Ascending aorta (tissue), 2 donors: ENCODE measurements around the gene BAIAP2L2. TPM values are rescaled to one million over a fixed set of nuclear protein-coding genes. Genes with fewer than 3 reads are reported as not detected.

ENCODE experiments used
- DNase-seq, 2 donors: peaks; one replicate each; pipeline ENCODE4 v3.0.0-alpha.2; 2019; ENCODE audit warnings: low spot score in 2 of 2
- H3K27ac ChIP-seq, 2 donors: fragments of 200-600 bp; sonication (generic); one replicate each; pipeline ENCODE4 v1.5.1; 2016 to 2017; ENCODE audit warnings: mild to moderate bottlenecking in 1 of 2
- H3K27me3 ChIP-seq: fragments of 200-600 bp; sonication (generic); one replicate; pipeline ENCODE4 v1.5.1; 2017
- H3K36me3 ChIP-seq, 2 donors: fragments of 200-600 bp; sonication (generic); one replicate each; pipeline ENCODE4 v1.5.1; 2016
- H3K4me1 ChIP-seq, 2 donors: fragments of 200-600 bp; sonication (generic); one replicate each; pipeline ENCODE4 v1.5.1; 2016 to 2017; ENCODE audit warnings: mild to moderate bottlenecking in 1 of 2
- H3K4me3 ChIP-seq, 2 donors: fragments of 200-600 bp; sonication (generic); one replicate each; pipeline ENCODE4 v1.5.1; 2016 to 2017; ENCODE audit warnings: mild to moderate bottlenecking in 1 of 2
- H3K9me3 ChIP-seq, 2 donors: fragments of 200-600 bp; sonication (generic); one replicate each; pipeline ENCODE4 v1.5.1; 2016
- CTCF ChIP-seq, 3 experiments: fragments of 200-600 bp in 2 of 3; fragments of 450-650 bp in 1 of 3; sonication (generic) in 2 of 3; IDR thresholded peaks; one replicate each; pipeline ENCODE4 v1.5.1; 2016 to 2019; ENCODE audit warnings: antibody characterized with exemption in 3 of 3, mild to moderate bottlenecking in 1 of 3, moderate library complexity in 1 of 3
- intact Hi-C: fragments of 100-400 bp; cut with DNase I; formaldehyde crosslinking; loops from one replicate; pipeline ENCODE4 v1.15.1; 2023
- total RNA-seq: library from RNA; depleted of rRNA; stranded (reverse); fragments of >200 nt; gene quantifications from one replicate; pipeline ENCODE4 v1.1.0, GENCODE V29; 2016

BAIAP2L2 gene
- total RNA-seq, 1 donor from 2014 or later: not detected

GRCh38 chr22:38049812-38050619 is 60.5 kb downstream of the BAIAP2L2 start:
- H3K27me3 ChIP-seq: no peaks in the 10 kb centered on the region
- H3K4me1 ChIP-seq: no peaks in the 10 kb centered on the region
- H3K4me3 ChIP-seq: no peak overlapping the region
- DNase-seq: no peak
- intact Hi-C loops: loop anchor here (5.0 to 10.0 kb wide), 2 partner anchors 102 to 635 kb away; partner anchors contain the start of gene TOMM22
- H3K9me3 ChIP-seq: no peaks in the 10 kb centered on the region
- no peaks in the 10 kb centered on the region for H3K36me3 ChIP-seq
- no peak for TF ChIP-seq CTCF (IDR thresholded peaks at IDR 0.05)
- no peak overlapping the region for H3K27ac ChIP-seq

DNA sequence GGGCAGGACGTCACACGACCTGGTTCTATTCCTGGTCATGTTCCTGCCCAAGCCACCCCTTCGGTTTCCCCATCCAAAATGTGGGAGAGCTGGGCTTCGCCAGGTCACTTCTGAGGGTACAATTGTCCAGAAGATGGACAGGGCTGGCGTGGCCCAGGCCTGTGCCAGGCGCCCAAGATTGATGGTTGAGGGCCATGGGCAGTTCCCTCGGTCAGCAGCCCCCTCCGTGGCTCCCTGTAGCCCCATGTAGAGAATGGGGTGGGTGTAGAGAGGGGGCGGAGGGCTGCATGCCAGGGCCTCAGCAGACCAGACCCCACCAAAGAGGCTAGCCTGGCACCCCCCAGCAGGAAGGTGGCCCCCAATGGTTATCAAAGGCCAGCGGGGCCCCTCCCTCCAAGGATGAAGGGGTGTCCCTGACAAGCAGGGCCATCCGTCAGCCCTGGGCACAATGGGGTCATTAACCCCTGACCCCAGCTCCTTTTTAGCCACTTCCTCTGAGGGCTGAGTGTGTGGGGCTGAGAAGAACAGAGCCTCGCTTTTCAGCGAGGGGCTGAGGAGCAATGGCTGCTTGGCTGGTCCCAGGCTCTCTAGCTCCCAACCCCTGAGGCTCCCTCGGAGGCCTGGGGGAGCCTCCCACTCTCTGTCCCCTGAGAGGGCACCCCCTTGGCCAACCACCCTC is 64.3 kb downstream of the BAIAP2L2 start:
- Histone ChIP-seq H3K9me3 (no peaks in the 10 kb centered on the region), H3K4me3 (no peak overlapping the region), H3K27ac (no peak overlapping the region), H3K27me3 (no peaks in the 10 kb centered on the region), H3K36me3 (no peaks in the 10 kb centered on the region), H3K4me1 (no peaks in the 10 kb centered on the region)
- DNase-seq: no peak
- intact Hi-C loops: no loop called here
- TF ChIP-seq CTCF (IDR thresholded peaks at IDR 0.05): no peak

DNA sequence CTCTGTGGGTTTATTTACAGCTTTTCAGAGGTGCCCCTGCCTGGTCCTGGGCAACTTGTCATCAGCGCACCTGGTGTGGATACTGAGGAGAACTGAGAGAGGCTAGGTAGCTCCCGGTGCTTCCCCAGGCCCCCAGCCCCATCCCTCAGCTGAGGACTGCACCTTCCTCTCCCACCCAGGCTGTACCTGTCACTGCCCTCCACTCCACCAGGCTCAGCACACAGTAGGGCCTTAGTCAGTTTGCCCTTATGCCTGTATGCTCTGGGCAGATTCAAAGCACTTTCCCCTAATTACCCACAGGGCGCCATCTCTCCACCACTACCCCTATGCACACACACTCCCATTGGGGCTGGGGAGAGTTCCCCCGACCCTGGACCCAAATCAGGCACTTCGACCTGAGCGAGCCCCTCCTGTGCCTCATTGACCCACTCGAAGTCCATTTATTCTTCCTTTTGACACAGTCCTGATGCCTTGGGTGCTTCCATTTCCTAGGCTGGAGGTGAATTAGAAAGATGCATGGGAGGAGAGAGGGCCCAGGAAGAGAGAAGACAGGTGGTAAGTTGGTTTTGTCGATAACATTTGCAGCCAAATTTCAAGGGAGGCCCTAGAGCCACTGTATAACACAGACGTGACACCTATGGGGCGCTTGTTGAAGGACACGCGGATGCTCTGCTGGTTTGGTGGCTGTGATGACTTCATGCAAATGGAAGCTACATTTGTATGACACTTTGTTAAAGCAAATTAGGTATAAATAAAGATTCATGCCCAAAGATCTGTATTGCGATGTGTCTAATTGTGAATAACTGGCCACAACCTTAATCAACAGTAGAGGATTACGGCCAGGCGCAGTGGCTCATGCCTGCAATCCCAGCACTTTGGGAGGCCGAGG is 67.1 kb downstream of the BAIAP2L2 start:
- TF ChIP-seq CTCF (IDR thresholded peaks at IDR 0.05): no peak
- Histone ChIP-seq H3K4me3 (no peak overlapping the region), H3K9me3 (no peaks in the 10 kb centered on the region), H3K36me3 (no peaks in the 10 kb centered on the region), H3K27ac (no peak overlapping the region), H3K4me1 (no peaks in the 10 kb centered on the region), H3K27me3 (no peaks in the 10 kb centered on the region)
- intact Hi-C loops: no loop called here
- DNase-seq: no peak

- Histone ChIP-seq H3K4me1 (no peaks in the 10 kb centered on the region), H3K36me3 (no peaks in the 10 kb centered on the region), H3K27me3 (no peaks in the 10 kb centered on the region), H3K27ac (no peak overlapping the region), H3K4me3 (no peak overlapping the region), H3K9me3 (no peaks in the 10 kb centered on the region)
- DNase-seq: no peak
- TF ChIP-seq CTCF (IDR thresholded peaks at IDR 0.05): no peak
- intact Hi-C loops: no loop called here
Measured at GRCh38 chr22:38042488-38042790, 68.0 kb downstream of the BAIAP2L2 start.

DNA sequence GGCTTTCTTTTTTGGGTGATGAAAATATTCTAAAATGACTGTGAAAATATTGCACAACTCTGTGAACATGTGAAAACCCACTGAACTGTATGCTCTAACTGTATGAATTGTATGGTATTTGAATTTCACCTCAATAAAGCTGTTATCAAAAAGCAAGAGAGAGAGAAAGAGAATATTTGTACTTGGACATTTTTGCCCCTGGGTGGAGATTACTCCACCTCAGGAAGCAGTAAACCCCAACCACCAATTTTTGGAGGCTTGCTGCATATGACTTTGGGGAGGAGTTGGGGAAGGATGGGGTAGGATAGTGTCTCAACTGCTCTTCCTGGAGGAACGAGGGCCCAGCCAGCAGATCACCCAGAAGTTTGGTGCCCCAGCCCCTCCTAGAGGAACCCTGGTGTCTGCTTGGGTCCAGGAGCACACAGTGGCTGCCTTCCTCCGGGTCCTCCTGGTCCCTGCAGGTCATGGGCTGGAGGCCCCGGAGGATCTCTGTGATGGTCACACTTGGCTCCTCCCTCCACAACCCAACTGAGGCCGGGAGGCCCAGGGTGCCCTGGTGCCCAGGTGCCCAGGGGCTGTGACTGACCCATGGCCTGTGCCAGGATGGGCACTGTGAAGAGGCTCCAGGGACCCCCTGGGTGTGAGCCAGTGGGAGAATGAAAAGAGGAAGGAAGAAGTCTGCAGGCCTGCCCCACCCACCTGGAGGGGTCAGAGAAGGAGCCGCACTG is 68.6 kb downstream of the BAIAP2L2 start:
- DNase-seq: no peak
- no peaks in the 10 kb centered on the region for H3K36me3 ChIP-seq
- H3K9me3 ChIP-seq: no peaks in the 10 kb centered on the region
- no peak overlapping the region for H3K4me3 ChIP-seq
- no peaks in the 10 kb centered on the region for H3K4me1 ChIP-seq
- TF ChIP-seq CTCF (IDR thresholded peaks at IDR 0.05): no peak
- H3K27me3 ChIP-seq: no peaks in the 10 kb centered on the region
- intact Hi-C loops: no loop called here
- no peak overlapping the region for H3K27ac ChIP-seq
